ENCODE data around the gene UBLCP1. TPM values are rescaled to one million over a fixed set of nuclear protein-coding genes. Genes with fewer than 3 reads are reported as not detected.
"Not testable (repeated sequence)": the region's sequence is repeated elsewhere in the genome, so short reads cannot be mapped to it uniquely, and the experiment has no call there.

UBLCP1 gene
- total RNA-seq, 1 donor = 36.7 TPM

- no peak overlapping the region for H3K4me3 ChIP-seq (ENCODE audit: low read depth, low read length)
Measured at GRCh38 chr5:159220206-159220605, 42.9 kb upstream of the UBLCP1 start.

GRCh38 chr5:159223469-159223868 is 39.6 kb upstream of the UBLCP1 start:
- TF ChIP-seq, protein P1, sequence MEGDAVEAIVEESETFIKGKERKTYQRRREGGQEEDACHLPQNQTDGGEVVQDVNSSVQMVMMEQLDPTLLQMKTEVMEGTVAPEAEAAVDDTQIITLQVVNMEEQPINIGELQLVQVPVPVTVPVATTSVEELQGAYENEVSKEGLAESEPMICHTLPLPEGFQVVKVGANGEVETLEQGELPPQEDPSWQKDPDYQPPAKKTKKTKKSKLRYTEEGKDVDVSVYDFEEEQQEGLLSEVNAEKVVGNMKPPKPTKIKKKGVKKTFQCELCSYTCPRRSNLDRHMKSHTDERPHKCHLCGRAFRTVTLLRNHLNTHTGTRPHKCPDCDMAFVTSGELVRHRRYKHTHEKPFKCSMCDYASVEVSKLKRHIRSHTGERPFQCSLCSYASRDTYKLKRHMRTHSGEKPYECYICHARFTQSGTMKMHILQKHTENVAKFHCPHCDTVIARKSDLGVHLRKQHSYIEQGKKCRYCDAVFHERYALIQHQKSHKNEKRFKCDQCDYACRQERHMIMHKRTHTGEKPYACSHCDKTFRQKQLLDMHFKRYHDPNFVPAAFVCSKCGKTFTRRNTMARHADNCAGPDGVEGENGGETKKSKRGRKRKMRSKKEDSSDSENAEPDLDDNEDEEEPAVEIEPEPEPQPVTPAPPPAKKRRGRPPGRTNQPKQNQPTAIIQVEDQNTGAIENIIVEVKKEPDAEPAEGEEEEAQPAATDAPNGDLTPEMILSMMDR (IDR thresholded peaks at IDR 0.05; ENCODE audit: insufficient read depth, low read depth, low read length) = no peak
- no peak overlapping the region for H3K4me3 ChIP-seq (ENCODE audit: low read depth, low read length)
- no peak for DNase-seq (ENCODE audit: low read depth)

More at GRCh38 chr5:159220206-159220605, 42.9 kb upstream of the UBLCP1 start:
- TF ChIP-seq, protein P1 (IDR thresholded peaks at IDR 0.05; ENCODE audit: insufficient read depth, low read depth, low read length) = no peak
- no peak for DNase-seq (ENCODE audit: low read depth)

DNA sequence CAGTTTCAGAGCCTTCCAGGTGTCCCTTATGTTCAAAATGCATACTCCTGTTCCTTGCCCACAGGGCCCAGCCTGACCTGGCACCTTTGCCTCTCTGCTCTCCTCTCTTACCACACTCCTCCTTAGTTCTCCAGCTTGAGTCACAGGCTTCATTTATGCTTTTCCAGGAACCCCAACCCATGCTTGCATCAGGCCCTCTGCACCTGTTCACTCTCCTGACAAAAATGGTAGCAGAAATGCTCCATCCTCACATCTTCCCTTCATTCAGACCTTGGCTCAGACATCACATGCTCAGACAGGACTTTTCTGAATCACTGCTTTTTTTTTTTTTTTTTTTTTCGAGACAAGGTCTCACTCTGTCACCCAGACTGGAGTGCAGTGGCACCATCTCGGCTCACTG is 38.6 kb upstream of the UBLCP1 start:
- TF ChIP-seq, protein P1 (IDR thresholded peaks at IDR 0.05; ENCODE audit: insufficient read depth, low read depth, low read length) = no peak
- no peak for DNase-seq (ENCODE audit: low read depth)
- H3K4me3 ChIP-seq (ENCODE audit: low read depth, low read length) = no peak overlapping the region

- DNase-seq (ENCODE audit: low read depth) = no peak
- TF ChIP-seq, protein P1 (IDR thresholded peaks at IDR 0.05; ENCODE audit: insufficient read depth, low read depth, low read length) = no peak
- no peak overlapping the region for H3K4me3 ChIP-seq (ENCODE audit: low read depth, low read length)
Measured at GRCh38 chr5:159226451-159226850, 36.6 kb upstream of the UBLCP1 start.

DNA sequence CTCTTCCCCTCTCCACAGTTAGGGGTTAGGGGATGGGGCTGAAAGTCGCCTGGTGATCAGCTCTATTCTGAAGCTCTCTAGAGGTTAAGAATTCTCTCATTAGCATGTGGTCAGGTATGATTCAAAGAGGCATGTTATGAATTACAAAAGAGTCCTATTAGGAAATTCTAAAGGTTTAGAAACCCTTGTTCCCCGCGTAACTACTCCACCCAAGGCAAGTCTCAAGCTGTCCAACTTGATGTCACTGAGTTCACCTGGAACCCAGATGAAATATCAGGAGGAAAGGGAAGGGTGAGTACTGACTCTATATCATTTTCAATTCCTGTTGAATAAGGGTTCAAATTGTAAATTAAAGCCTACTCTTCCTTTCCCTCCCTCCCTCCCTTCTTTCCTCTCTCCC is 35.6 kb upstream of the UBLCP1 start:
- no peak overlapping the region for H3K4me3 ChIP-seq (ENCODE audit: low read depth, low read length)
- no peak for DNase-seq (ENCODE audit: low read depth)
- TF ChIP-seq, protein P1 (IDR thresholded peaks at IDR 0.05; ENCODE audit: insufficient read depth, low read depth, low read length) = no peak

- not testable (repeated sequence) for DNase-seq (ENCODE audit: low read depth)
Measured at GRCh38 chr5:159228097-159228496, 35.0 kb upstream of the UBLCP1 start.

GRCh38 chr5:159230657-159231056 is 32.4 kb upstream of the UBLCP1 start:
- no peak for DNase-seq (ENCODE audit: low read depth)
- H3K4me3 ChIP-seq (ENCODE audit: low read depth, low read length) = no peak overlapping the region
- TF ChIP-seq, protein P1 (IDR thresholded peaks at IDR 0.05; ENCODE audit: insufficient read depth, low read depth, low read length) = no peak

More at GRCh38 chr5:159228097-159228496, 35.0 kb upstream of the UBLCP1 start:
- H3K4me3 ChIP-seq (ENCODE audit: low read depth, low read length) = not testable (repeated sequence)
